Caco-2 (cell line): Measurements from ENCODE around the gene NF2. TPM values are rescaled to one million over a fixed set of nuclear protein-coding genes. Genes with fewer than 3 reads are reported as not detected.

Experiments
- BruUV-seq: library from RNA; stranded (reverse); fragments of 400-500 nt; replicated peaks from 2 replicates; lab custom pipeline; 2021; lab: Mats Ljungman, UMichigan
- CTCF ChIA-PET: fragments of 300-600 bp; sonication (Branson Sonifier 250); formaldehyde crosslinking; loops from one replicate; lab custom pipeline; 2022; ENCODE audit warnings: antibody characterized with exemption; lab: Charles Lee
- POLR2A ChIA-PET: fragments of 300-600 bp; sonication (Branson Sonifier 250); formaldehyde crosslinking; loops from one replicate; lab custom pipeline; 2022; ENCODE audit warnings: antibody characterized with exemption; lab: Charles Lee
- DNase-seq, 2 experiments: peaks; one replicate each; pipeline versions ENCODE4 v3.0.0 to v3.0.0-alpha.2; 2020 to 2022
- H3K27me3 ChIP-seq: replicated peaks from 2 replicates; pipeline ENCODE4 v1.6.0; 2011; ENCODE audit warnings: low read length; ENCODE audit not compliant: control insufficient read depth, insufficient read depth
- H3K36me3 ChIP-seq: 2 replicates; pipeline ENCODE4 v1.5.1; 2011; ENCODE audit warnings: low read length; ENCODE audit not compliant: control insufficient read depth, insufficient read depth
- H3K4me1 ChIP-seq: fragments of 250-450 bp; sonication (Bioruptor Pico); 2 replicates; pipeline ENCODE4 v1.5.1; 2020; ENCODE audit warnings: mild to moderate bottlenecking
- H3K4me3 ChIP-seq: 2 replicates; pipeline ENCODE4 v1.5.1; 2011; ENCODE audit warnings: low read depth, mild to moderate bottlenecking, control low read depth, low read length
- H3K9me3 ChIP-seq: fragments of 250-450 bp; sonication (Bioruptor Pico); 2 replicates; pipeline ENCODE4 v1.5.1; 2020; ENCODE audit warnings: mild to moderate bottlenecking, moderate library complexity
- H3K27ac Mint-ChIP-seq: one replicate; pipeline ENCODE4 v1.8.0; 2022; ENCODE audit warnings: mixed read lengths; ENCODE audit not compliant: unreplicated experiment
- H3K27me3 Mint-ChIP-seq: one replicate; pipeline ENCODE4 v1.8.0; 2022; ENCODE audit warnings: mixed read lengths; ENCODE audit not compliant: insufficient read depth, unreplicated experiment
- H3K36me3 Mint-ChIP-seq: one replicate; pipeline ENCODE4 v1.8.0; 2022; ENCODE audit warnings: mild to moderate bottlenecking, mixed read lengths; ENCODE audit not compliant: insufficient read depth, unreplicated experiment
- H3K4me1 Mint-ChIP-seq: one replicate; pipeline ENCODE4 v1.8.0; 2022; ENCODE audit warnings: low read depth, mixed read lengths; ENCODE audit not compliant: unreplicated experiment
- H3K4me3 Mint-ChIP-seq: one replicate; pipeline ENCODE4 v1.8.0; 2022; ENCODE audit warnings: mild to moderate bottlenecking, moderate library complexity, mixed read lengths; ENCODE audit not compliant: unreplicated experiment
- H3K9me3 Mint-ChIP-seq: one replicate; pipeline ENCODE4 v1.8.0; 2022; ENCODE audit warnings: mixed read lengths; ENCODE audit not compliant: unreplicated experiment
- intact Hi-C: fragments of 100-400 bp; cut with micrococcal nuclease; formaldehyde crosslinking; loops from one replicate; pipeline ENCODE4 v1.10.0; 2022; ENCODE audit not compliant: unreplicated experiment
- total RNA-seq: library from RNA; stranded (reverse); gene quantifications from 2 replicates; pipeline ENCODE4 v1.2.3, GENCODE V29; 2022
- TF ChIP-seq, protein P1 (sequence below), 2 experiments: fragments of 200-600 bp in 1 of 2; IDR thresholded peaks; 1 replicate in 1 of 2; 2 replicates in 1 of 2; pipeline versions ENCODE4 v1.5.1 to v1.8.0; 2011 to 2022; ENCODE audit warnings: antibody characterized with exemption in 1 of 2, control low read depth in 1 of 2, inconsistent platforms in 1 of 2, low read depth in 1 of 2, low read length in 1 of 2, mild to moderate bottlenecking in 1 of 2, moderate library complexity in 1 of 2; ENCODE audit not compliant: insufficient read depth in 1 of 2, severe bottlenecking in 1 of 2, unreplicated experiment in 1 of 2

The NF2 gene
- total RNA-seq, 1 experiment from 2014 or later, result 53.2 TPM

DNA sequence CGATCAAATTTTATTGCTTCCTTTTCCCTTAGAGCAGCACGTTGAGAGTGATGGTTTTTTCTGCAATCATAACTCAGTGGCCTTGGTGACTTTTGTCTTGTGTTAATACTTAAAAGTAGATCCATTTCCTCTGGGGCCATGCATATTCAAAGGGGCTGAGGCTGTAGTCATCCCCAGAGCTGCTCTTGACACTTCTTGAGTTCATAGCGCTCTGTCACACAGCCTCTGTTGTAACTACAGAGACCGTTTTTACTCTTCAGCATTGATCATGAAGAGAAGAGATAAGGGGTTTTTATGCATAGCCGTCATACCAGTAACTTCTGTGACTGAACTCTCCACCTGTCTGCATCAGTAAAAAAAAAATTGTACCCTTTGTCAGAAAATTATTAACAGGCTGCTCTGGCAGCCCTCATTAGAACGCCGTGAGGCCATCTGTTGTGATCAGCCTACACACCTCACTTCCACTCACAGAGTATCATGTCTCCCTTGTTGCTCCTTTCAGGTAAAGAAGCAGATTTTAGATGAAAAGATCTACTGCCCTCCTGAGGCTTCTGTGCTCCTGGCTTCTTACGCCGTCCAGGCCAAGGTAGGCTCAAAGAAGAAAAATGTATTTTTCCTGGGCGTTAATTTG lies 38.4 kb downstream of the NF2 start:
- no TSS peak for BruUV-seq
- Mint-ChIP-seq H3K4me3 (no peak overlapping the region), H3K27me3 (no peaks in the 10 kb centered on the region), H3K27ac (no peak overlapping the region), H3K4me1 (no peaks in the 10 kb centered on the region), H3K9me3 (no peaks in the 10 kb centered on the region), H3K36me3 (peaks cover 37% of the 10 kb centered on the region)
- CTCF ChIA-PET, result no interaction called here
- Histone ChIP-seq H3K4me1 (no peaks in the 10 kb centered on the region), H3K4me3 (no peak overlapping the region), H3K9me3 (no peaks in the 10 kb centered on the region), H3K36me3 (peaks cover 2% of the 10 kb centered on the region; the same call in 1 of the 2 replicates), H3K27me3 (no peaks in the 10 kb centered on the region)
- intact Hi-C loops, result no loop called here
- no peak for DNase-seq
- TF ChIP-seq, protein P1, sequence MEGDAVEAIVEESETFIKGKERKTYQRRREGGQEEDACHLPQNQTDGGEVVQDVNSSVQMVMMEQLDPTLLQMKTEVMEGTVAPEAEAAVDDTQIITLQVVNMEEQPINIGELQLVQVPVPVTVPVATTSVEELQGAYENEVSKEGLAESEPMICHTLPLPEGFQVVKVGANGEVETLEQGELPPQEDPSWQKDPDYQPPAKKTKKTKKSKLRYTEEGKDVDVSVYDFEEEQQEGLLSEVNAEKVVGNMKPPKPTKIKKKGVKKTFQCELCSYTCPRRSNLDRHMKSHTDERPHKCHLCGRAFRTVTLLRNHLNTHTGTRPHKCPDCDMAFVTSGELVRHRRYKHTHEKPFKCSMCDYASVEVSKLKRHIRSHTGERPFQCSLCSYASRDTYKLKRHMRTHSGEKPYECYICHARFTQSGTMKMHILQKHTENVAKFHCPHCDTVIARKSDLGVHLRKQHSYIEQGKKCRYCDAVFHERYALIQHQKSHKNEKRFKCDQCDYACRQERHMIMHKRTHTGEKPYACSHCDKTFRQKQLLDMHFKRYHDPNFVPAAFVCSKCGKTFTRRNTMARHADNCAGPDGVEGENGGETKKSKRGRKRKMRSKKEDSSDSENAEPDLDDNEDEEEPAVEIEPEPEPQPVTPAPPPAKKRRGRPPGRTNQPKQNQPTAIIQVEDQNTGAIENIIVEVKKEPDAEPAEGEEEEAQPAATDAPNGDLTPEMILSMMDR (IDR thresholded peaks at IDR 0.05; ENCODE audit: insufficient read depth in 1 of 2, low read depth in 1 of 2, low read length in 1 of 2, severe bottlenecking in 1 of 2, unreplicated experiment in 1 of 2), result no peak
- POLR2A ChIA-PET, result no interaction called here

DNA sequence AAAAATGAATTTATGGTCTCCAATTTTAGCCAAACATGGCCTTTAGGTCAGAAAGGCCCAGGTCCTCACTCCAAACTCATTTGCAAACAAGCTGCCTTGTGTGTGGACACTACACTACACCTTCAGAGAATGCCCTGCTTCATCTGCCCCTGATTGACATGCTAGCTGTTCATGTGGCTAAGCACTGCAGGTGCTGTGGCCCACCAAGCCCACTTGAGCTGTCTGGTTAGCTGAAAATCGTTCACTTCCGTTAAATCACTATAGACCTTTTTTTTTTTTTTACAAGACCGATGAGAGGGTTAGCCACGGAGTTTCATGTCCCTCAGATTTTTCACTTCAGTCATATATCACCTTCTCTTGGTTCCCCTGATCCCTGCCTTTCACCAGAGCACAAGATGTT lies 39.3 kb downstream of the NF2 start:
- Mint-ChIP-seq H3K9me3 (no peaks in the 10 kb centered on the region), H3K27me3 (no peaks in the 10 kb centered on the region), H3K36me3 (peaks cover 37% of the 10 kb centered on the region), H3K4me3 (no peak overlapping the region), H3K4me1 (no peaks in the 10 kb centered on the region), H3K27ac (no peak overlapping the region)
- no peaks in the 10 kb centered on the region for H3K9me3 ChIP-seq
- no peak overlapping the region for H3K4me3 ChIP-seq
- H3K4me1 ChIP-seq, result no peaks in the 10 kb centered on the region
- peaks cover 2% of the 10 kb centered on the region; the same call in 1 of the 2 replicates for H3K36me3 ChIP-seq
- TF ChIP-seq, protein P1 (IDR thresholded peaks at IDR 0.05; ENCODE audit: insufficient read depth in 1 of 2, low read depth in 1 of 2, low read length in 1 of 2, severe bottlenecking in 1 of 2, unreplicated experiment in 1 of 2), result no peak
- BruUV-seq, result no TSS peak
- intact Hi-C loops, result no loop called here
- POLR2A ChIA-PET, result no interaction called here
- H3K27me3 ChIP-seq, result no peaks in the 10 kb centered on the region
- CTCF ChIA-PET, result interaction anchor here (0.7 kb wide), 1 partner anchor 188 kb away, joined by 4 read pairs; no protein-coding TSS in a partner anchor
- DNase-seq, result no peak

DNA sequence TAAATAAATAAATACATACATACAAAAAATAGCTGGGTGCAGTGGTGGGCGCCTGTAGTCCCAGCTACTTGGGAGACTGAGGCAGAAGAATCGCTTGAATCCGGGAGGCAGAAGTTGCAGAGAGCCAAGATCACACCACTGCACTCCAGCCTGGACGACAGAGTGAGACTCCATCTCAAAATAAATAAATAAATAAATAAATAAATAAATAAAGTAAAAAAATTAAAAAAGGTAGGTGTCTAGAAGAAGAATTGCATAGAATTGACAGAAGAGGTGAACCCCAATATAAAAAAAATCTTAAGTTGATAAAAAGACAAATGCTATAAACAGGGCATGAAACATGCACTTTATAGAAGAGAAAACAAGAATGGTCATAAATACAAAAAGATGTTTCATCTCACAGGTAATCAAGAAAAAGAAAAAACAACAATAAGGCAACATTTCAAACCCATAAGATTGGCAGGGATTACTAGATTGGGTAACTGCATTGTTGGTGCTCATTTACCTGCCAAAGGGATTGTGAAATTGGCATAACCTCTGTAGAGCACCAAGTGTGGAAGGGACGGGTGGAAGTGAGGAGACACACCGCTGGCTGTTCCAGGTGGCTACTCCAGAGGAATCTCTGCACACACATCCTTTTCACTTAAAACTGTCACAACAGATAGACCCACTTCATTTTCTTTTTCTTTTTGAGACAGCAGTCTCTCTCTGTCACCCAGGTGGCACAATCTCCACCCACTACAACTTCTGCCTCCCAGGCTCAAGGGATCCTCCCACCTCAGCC lies 44.7 kb downstream of the NF2 start:
- Mint-ChIP-seq H3K27ac (no peak overlapping the region), H3K4me3 (no peak overlapping the region), H3K36me3 (peaks cover 24% of the 10 kb centered on the region), H3K27me3 (no peaks in the 10 kb centered on the region), H3K4me1 (no peaks in the 10 kb centered on the region), H3K9me3 (no peaks in the 10 kb centered on the region)
- Histone ChIP-seq H3K4me1 (no peaks in the 10 kb centered on the region), H3K9me3 (no peaks in the 10 kb centered on the region), H3K36me3 (no peaks in the 10 kb centered on the region; the same call in 1 of the 2 replicates), H3K4me3 (no peak overlapping the region), H3K27me3 (no peaks in the 10 kb centered on the region)
- intact Hi-C loops, result no loop called here
- no TSS peak for BruUV-seq
- POLR2A ChIA-PET, result no interaction called here
- no peak for DNase-seq
- TF ChIP-seq, protein P1 (IDR thresholded peaks at IDR 0.05; ENCODE audit: insufficient read depth in 1 of 2, low read depth in 1 of 2, low read length in 1 of 2, severe bottlenecking in 1 of 2, unreplicated experiment in 1 of 2), result no peak
- CTCF ChIA-PET, result no interaction called here
